Measurements from ENCODE around the gene ADARB2. TPM values are rescaled to one million over a fixed set of nuclear protein-coding genes. Genes with fewer than 3 reads are reported as not detected.

ADARB2 gene
- total and polyA plus RNA-seq, 2 donors (not counting 1 experiment from before 2014, with no cell fraction given): not detected

- no peaks in the 10 kb centered on the region for H3K9me3 ChIP-seq (ENCODE audit: control insufficient read depth, insufficient read depth, low read depth, low read length)
- no peak for TF ChIP-seq EZH2 (IDR thresholded peaks at IDR 0.05; ENCODE audit: low read length, missing control alignments)
- TF ChIP-seq, protein P1, sequence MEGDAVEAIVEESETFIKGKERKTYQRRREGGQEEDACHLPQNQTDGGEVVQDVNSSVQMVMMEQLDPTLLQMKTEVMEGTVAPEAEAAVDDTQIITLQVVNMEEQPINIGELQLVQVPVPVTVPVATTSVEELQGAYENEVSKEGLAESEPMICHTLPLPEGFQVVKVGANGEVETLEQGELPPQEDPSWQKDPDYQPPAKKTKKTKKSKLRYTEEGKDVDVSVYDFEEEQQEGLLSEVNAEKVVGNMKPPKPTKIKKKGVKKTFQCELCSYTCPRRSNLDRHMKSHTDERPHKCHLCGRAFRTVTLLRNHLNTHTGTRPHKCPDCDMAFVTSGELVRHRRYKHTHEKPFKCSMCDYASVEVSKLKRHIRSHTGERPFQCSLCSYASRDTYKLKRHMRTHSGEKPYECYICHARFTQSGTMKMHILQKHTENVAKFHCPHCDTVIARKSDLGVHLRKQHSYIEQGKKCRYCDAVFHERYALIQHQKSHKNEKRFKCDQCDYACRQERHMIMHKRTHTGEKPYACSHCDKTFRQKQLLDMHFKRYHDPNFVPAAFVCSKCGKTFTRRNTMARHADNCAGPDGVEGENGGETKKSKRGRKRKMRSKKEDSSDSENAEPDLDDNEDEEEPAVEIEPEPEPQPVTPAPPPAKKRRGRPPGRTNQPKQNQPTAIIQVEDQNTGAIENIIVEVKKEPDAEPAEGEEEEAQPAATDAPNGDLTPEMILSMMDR (conservative IDR thresholded peaks at IDR 0.05 in 1 of 2, IDR thresholded peaks at IDR 0.05 in 1 of 2; ENCODE audit: low read depth in 1 of 2, low read length in 2 of 2): no peak
- H3K4me3 ChIP-seq (replicated peaks in 1 of 4; ENCODE audit: control extremely low read depth in 1 of 4, insufficient read depth in 1 of 4, low read depth in 3 of 4, low read length in 4 of 4): no peak overlapping the region
- no peak for DNase-seq (ENCODE audit: low read depth in 2 of 2)
- no peaks in the 10 kb centered on the region for H3K27me3 ChIP-seq (ENCODE audit: control insufficient read depth, insufficient read depth, low read length)
- no peaks in the 10 kb centered on the region for H3K79me2 ChIP-seq (ENCODE audit: control insufficient read depth, insufficient read depth, low read length)
- H3K4me1 ChIP-seq (ENCODE audit: control insufficient read depth, extremely low read depth, insufficient read depth, low read length): no peaks in the 10 kb centered on the region
- H4K20me1 ChIP-seq (ENCODE audit: control insufficient read depth, extremely low read depth, insufficient read depth, low read length): no peaks in the 10 kb centered on the region
- H2AFZ ChIP-seq (ENCODE audit: low read length): no peak overlapping the region
- H3K9ac ChIP-seq (ENCODE audit: insufficient read depth, low read length): no peak overlapping the region
- no peak overlapping the region for H3K27ac ChIP-seq (ENCODE audit: insufficient read depth, low read length)
- no peaks in the 10 kb centered on the region for H3K36me3 ChIP-seq (ENCODE audit: control insufficient read depth, insufficient read depth, low read length)
- no peak overlapping the region for H3K4me2 ChIP-seq (ENCODE audit: extremely low read depth, insufficient read depth, low read length)
Measured at GRCh38 chr10:1735562-1735961, 1.8 kb downstream of the ADARB2 start.

DNA sequence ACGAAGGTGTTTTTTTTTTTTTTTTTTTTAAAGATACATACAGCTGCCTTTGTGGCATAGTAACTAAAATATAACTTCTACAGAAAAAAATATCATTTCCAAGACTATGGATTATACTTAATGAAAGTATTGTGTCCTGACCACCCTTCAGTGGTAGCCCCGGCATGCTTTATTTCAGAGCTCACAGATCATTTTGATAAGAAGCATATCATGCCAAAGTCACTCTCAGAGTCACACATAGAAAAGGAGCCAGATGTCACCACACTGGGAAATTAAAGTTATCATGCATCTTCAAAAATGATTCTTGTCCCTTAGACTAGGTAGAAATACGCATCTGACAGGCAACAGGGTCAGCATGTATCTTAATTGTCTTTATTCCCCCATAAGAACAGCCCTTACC lies 3.0 kb downstream of the ADARB2 start:
- H3K36me3 ChIP-seq (ENCODE audit: control insufficient read depth, insufficient read depth, low read length): no peaks in the 10 kb centered on the region
- H3K27me3 ChIP-seq (ENCODE audit: control insufficient read depth, insufficient read depth, low read length): no peaks in the 10 kb centered on the region
- H3K4me1 ChIP-seq (ENCODE audit: control insufficient read depth, extremely low read depth, insufficient read depth, low read length): no peaks in the 10 kb centered on the region
- H3K9me3 ChIP-seq (ENCODE audit: control insufficient read depth, insufficient read depth, low read depth, low read length): no peaks in the 10 kb centered on the region
- H4K20me1 ChIP-seq (ENCODE audit: control insufficient read depth, extremely low read depth, insufficient read depth, low read length): no peaks in the 10 kb centered on the region
- no peak overlapping the region for H3K4me3 ChIP-seq (replicated peaks in 1 of 4; ENCODE audit: control extremely low read depth in 1 of 4, insufficient read depth in 1 of 4, low read depth in 3 of 4, low read length in 4 of 4)
- H3K4me2 ChIP-seq (ENCODE audit: extremely low read depth, insufficient read depth, low read length): no peak overlapping the region
- no peak for TF ChIP-seq EZH2 (IDR thresholded peaks at IDR 0.05; ENCODE audit: low read length, missing control alignments)
- TF ChIP-seq, protein P1 (conservative IDR thresholded peaks at IDR 0.05 in 1 of 2, IDR thresholded peaks at IDR 0.05 in 1 of 2; ENCODE audit: low read depth in 1 of 2, low read length in 2 of 2): no peak
- DNase-seq (ENCODE audit: low read depth in 2 of 2): no peak
- no peak overlapping the region for H2AFZ ChIP-seq (ENCODE audit: low read length)
- no peak overlapping the region for H3K9ac ChIP-seq (ENCODE audit: insufficient read depth, low read length)
- no peaks in the 10 kb centered on the region for H3K79me2 ChIP-seq (ENCODE audit: control insufficient read depth, insufficient read depth, low read length)
- no peak overlapping the region for H3K27ac ChIP-seq (ENCODE audit: insufficient read depth, low read length)

- no peak for DNase-seq (ENCODE audit: low read depth in 2 of 2)
- H3K27ac ChIP-seq (ENCODE audit: insufficient read depth, low read length): no peak overlapping the region
- H3K9me3 ChIP-seq (ENCODE audit: control insufficient read depth, insufficient read depth, low read depth, low read length): no peaks in the 10 kb centered on the region
- no peaks in the 10 kb centered on the region for H3K4me1 ChIP-seq (ENCODE audit: control insufficient read depth, extremely low read depth, insufficient read depth, low read length)
- no peak overlapping the region for H3K4me3 ChIP-seq (replicated peaks in 1 of 4; ENCODE audit: control extremely low read depth in 1 of 4, insufficient read depth in 1 of 4, low read depth in 3 of 4, low read length in 4 of 4)
- H3K4me2 ChIP-seq (ENCODE audit: extremely low read depth, insufficient read depth, low read length): no peak overlapping the region
- H3K79me2 ChIP-seq (ENCODE audit: control insufficient read depth, insufficient read depth, low read length): no peaks in the 10 kb centered on the region
- no peaks in the 10 kb centered on the region for H4K20me1 ChIP-seq (ENCODE audit: control insufficient read depth, extremely low read depth, insufficient read depth, low read length)
- H3K36me3 ChIP-seq (ENCODE audit: control insufficient read depth, insufficient read depth, low read length): no peaks in the 10 kb centered on the region
- H3K27me3 ChIP-seq (ENCODE audit: control insufficient read depth, insufficient read depth, low read length): no peaks in the 10 kb centered on the region
- no peak overlapping the region for H2AFZ ChIP-seq (ENCODE audit: low read length)
- TF ChIP-seq EZH2 (IDR thresholded peaks at IDR 0.05; ENCODE audit: low read length, missing control alignments): no peak
- TF ChIP-seq, protein P1 (conservative IDR thresholded peaks at IDR 0.05 in 1 of 2, IDR thresholded peaks at IDR 0.05 in 1 of 2; ENCODE audit: low read depth in 1 of 2, low read length in 2 of 2): no peak
- H3K9ac ChIP-seq (ENCODE audit: insufficient read depth, low read length): no peak overlapping the region
Measured at GRCh38 chr10:1733720-1734119, 3.6 kb downstream of the ADARB2 start.
